Activated T-cell treated with anti-CD3 and anti-CD28 coated beads for 4 hours (primary cell): ENCODE measurements around the gene MATN4.

Experiments
- DNase-seq: peaks from one replicate; pipeline ENCODE4 v3.0.0-alpha.2; 2020

Gene MATN4

GRCh38 chr20:45340951-45341350 lies 32.9 kb upstream of the MATN4 start:
- DNase-seq = no peak

- DNase-seq = no peak
These were observed 32.2 kb upstream of the MATN4 start for GRCh38 chr20:45340236-45340847.

- DNase-seq = no peak
These were observed 31.7 kb upstream of the MATN4 start for GRCh38 chr20:45339799-45340198.

- DNase-seq = no peak
These were observed 31.0 kb upstream of the MATN4 start for GRCh38 chr20:45339084-45339483.

GRCh38 chr20:45338121-45339030 lies 30.3 kb upstream of the MATN4 start:
- DNase-seq = no peak

GRCh38 chr20:45337367-45338120 lies 29.4 kb upstream of the MATN4 start:
- no peak for DNase-seq

GRCh38 chr20:45336530-45337366 lies 28.6 kb upstream of the MATN4 start:
- DNase-seq = no peak

- no peak for DNase-seq
These were observed 22.4 kb upstream of the MATN4 start for GRCh38 chr20:45330476-45330875.

- DNase-seq = no peak
These were observed 21.6 kb upstream of the MATN4 start for GRCh38 chr20:45329497-45330319.

GRCh38 chr20:45328451-45328850 lies 20.4 kb upstream of the MATN4 start:
- no peak for DNase-seq

GRCh38 chr20:45325371-45325770 lies 17.3 kb upstream of the MATN4 start:
- no peak for DNase-seq

- no peak for DNase-seq
These were observed 15.6 kb upstream of the MATN4 start for GRCh38 chr20:45323731-45324130.

GRCh38 chr20:45322952-45323383 lies 14.9 kb upstream of the MATN4 start:
- no peak for DNase-seq

GRCh38 chr20:45320948-45321595 lies 13.0 kb upstream of the MATN4 start:
- DNase-seq = no peak

GRCh38 chr20:45318948-45319347 lies 10.8 kb upstream of the MATN4 start:
- DNase-seq = no peak

GRCh38 chr20:45318386-45318939 lies 10.4 kb upstream of the MATN4 start:
- no peak for DNase-seq

- DNase-seq = no peak
These were observed 9.7 kb upstream of the MATN4 start for GRCh38 chr20:45317826-45318225.

- DNase-seq = no peak
These were observed 8.3 kb upstream of the MATN4 start for GRCh38 chr20:45316150-45317080.

GRCh38 chr20:45315672-45316071 lies 7.6 kb upstream of the MATN4 start:
- no peak for DNase-seq

GRCh38 chr20:45313943-45314342 lies 5.8 kb upstream of the MATN4 start:
- no peak for DNase-seq
